ENCODE data around the gene STK24.
A peak's percentile ranks its signal among the peaks of the same experiment; 100 is the strongest.

The STK24 gene

DNA sequence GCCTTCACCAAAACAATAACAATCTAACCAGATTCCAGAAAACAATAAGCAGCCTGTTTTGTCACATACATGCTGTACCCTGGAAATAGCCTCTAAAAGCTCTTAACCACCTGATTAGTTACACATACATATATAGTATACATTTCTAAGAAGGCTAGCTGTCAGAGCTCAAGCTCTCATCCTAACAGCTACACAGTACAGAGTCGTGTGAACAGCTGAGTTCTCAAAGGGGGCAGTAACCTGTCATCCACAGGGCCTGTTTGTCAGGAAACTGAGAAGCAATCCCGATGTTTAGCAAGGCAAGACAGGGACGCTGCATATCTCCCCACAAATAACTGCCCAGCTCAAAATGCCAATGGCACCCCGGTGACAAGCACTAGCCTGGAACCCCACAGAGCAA lies 56.9 kb downstream of the STK24 start:
- Histone ChIP-seq H3K4me3 (ENCODE audit: low read depth in 1 of 2, low read length in 1 of 2) (no peak overlapping the region), H3K27ac (peak overlapping the region; percentile 7), H3K27me3 (no peaks in the 10 kb centered on the region), H3K4me1 (ENCODE audit: control insufficient read depth in 1 of 2, insufficient read depth in 1 of 2, low read depth in 1 of 2, low read length in 1 of 2) (peaks cover 11 to 25% of the 10 kb centered on the region in 2 experiments), H3K36me3 (peaks cover 10% of the 10 kb centered on the region), H3K9me3 (no peaks in the 10 kb centered on the region)
- TF ChIP-seq, protein P1, sequence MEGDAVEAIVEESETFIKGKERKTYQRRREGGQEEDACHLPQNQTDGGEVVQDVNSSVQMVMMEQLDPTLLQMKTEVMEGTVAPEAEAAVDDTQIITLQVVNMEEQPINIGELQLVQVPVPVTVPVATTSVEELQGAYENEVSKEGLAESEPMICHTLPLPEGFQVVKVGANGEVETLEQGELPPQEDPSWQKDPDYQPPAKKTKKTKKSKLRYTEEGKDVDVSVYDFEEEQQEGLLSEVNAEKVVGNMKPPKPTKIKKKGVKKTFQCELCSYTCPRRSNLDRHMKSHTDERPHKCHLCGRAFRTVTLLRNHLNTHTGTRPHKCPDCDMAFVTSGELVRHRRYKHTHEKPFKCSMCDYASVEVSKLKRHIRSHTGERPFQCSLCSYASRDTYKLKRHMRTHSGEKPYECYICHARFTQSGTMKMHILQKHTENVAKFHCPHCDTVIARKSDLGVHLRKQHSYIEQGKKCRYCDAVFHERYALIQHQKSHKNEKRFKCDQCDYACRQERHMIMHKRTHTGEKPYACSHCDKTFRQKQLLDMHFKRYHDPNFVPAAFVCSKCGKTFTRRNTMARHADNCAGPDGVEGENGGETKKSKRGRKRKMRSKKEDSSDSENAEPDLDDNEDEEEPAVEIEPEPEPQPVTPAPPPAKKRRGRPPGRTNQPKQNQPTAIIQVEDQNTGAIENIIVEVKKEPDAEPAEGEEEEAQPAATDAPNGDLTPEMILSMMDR (IDR thresholded peaks at IDR 0.05), result no peak

DNA sequence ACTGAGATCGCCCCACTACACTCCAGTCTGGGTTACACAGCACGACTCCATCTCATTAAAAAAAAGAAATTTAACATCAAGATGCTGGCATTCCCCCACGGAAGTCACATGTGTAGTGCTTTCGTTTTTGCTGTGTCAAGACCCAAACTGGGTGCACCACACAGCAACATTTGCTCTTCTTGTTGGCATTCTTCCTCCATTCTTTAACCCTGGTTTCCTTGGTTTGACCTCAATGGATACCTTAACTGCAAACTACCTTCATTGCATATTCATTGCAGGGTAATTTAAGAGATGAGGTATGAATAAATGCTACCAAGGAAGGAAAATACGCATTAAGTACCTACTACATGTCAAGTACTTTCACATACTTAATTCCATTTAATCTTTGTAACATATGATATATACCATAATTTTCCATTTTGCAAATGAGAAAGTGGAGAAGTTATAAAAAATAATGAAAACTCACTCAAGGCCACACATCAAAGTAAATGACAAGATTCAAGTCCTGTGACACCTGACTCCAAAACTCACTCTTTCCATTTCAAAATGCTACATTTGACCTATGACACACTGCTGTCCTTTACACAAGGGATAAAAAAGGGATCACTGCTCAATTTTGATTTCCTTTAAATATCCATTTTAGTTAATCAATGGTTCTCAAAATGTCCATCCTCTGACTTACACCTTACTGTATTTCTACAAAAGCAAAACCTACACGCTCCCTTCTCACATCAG lies 59.2 kb downstream of the STK24 start:
- TF ChIP-seq, protein P1 (IDR thresholded peaks at IDR 0.05), result no peak
- H3K9me3 ChIP-seq, result no peaks in the 10 kb centered on the region
- H3K27ac ChIP-seq, result peak overlapping the region; percentile 69
- peaks cover 11 to 25% of the 10 kb centered on the region in 2 experiments for H3K4me1 ChIP-seq (ENCODE audit: control insufficient read depth in 1 of 2, insufficient read depth in 1 of 2, low read depth in 1 of 2, low read length in 1 of 2)
- H3K4me3 ChIP-seq (ENCODE audit: low read depth in 1 of 2, low read length in 1 of 2), result no peak overlapping the region
- H3K36me3 ChIP-seq, result peaks cover 22% of the 10 kb centered on the region
- H3K27me3 ChIP-seq, result no peaks in the 10 kb centered on the region

DNA sequence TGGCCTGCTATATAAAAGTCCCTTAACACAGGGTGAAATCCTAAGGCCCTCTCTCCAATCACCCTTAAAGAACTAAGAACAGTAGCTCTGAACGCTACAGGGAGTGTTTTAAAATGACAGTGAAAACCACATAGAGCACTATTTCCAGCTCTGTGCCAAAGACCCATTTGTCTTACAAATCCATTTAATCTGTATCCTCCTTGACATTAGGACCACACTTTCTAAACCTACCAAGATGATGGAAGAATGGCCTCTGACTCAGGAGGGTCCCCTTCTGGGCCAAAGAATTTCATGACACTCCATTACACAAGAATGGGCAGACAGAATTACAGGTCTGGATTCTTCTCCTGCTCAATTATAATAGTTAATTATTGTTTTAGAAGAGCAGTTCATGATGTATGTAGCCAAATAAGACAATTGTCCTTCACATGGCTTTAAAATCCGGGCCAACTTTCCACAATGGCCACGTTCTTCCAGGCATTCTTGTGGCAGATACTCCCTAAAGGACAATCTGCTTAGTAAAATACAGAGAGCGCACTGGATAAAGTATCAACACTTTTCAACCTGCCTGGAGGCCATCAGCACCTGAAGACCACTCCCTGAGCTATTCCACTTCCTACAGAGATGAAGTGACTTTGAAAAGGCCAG lies 61.0 kb downstream of the STK24 start:
- Histone ChIP-seq H3K9me3 (no peaks in the 10 kb centered on the region), H3K36me3 (peaks cover 25% of the 10 kb centered on the region), H3K27ac (no peak overlapping the region), H3K4me3 (ENCODE audit: low read depth in 1 of 2, low read length in 1 of 2) (no peak overlapping the region), H3K27me3 (no peaks in the 10 kb centered on the region), H3K4me1 (ENCODE audit: control insufficient read depth in 1 of 2, insufficient read depth in 1 of 2, low read depth in 1 of 2, low read length in 1 of 2) (peaks cover 11 to 25% of the 10 kb centered on the region in 2 experiments)
- TF ChIP-seq, protein P1 (IDR thresholded peaks at IDR 0.05), result no peak

DNA sequence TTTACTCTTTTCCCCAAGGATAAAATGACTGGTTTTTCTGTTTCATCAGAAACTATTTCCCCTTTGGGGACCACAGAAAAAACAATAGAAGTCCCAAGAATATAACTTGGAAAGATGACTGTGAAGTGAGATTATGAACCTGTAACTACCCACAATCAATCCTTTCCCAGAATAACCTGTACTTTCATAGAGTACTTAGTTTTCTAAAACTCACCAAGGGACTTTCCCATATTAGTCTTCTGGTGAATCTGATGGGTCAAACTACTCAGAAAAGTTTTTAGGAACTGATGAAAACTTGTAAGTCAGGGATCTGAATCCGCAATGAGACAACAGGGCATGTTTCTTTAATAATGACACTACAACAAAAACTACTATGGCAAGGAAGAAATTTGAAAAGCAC lies 62.6 kb downstream of the STK24 start:
- H3K27ac ChIP-seq, result no peak overlapping the region
- H3K36me3 ChIP-seq, result peaks cover 25% of the 10 kb centered on the region
- peaks cover 22 to 33% of the 10 kb centered on the region in 2 experiments for H3K4me1 ChIP-seq (ENCODE audit: control insufficient read depth in 1 of 2, insufficient read depth in 1 of 2, low read depth in 1 of 2, low read length in 1 of 2)
- H3K4me3 ChIP-seq (ENCODE audit: low read depth in 1 of 2, low read length in 1 of 2), result no peak overlapping the region
- H3K9me3 ChIP-seq, result no peaks in the 10 kb centered on the region
- TF ChIP-seq, protein P1 (IDR thresholded peaks at IDR 0.05), result no peak
- no peaks in the 10 kb centered on the region for H3K27me3 ChIP-seq

DNA sequence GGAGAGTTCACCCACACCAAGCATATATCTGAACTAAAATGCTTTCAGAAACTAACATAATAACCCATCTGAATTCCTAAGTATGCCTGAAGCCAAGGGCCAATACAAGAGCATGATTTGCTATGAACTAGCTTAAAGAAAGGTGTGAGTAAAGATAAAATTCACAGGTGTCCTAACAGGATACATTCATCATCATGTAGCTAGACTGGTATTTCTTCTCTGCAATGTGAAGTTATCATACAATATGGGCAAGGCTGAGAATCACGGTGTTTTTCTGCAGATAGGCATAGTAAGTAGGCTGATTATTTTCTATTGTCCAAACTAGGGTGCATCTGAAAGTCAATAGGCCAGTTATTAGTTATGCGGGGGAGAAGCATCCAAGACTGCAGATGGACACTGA lies 63.1 kb downstream of the STK24 start:
- no peak overlapping the region for H3K27ac ChIP-seq
- peaks cover 25% of the 10 kb centered on the region for H3K36me3 ChIP-seq
- no peaks in the 10 kb centered on the region for H3K27me3 ChIP-seq
- H3K4me1 ChIP-seq (ENCODE audit: control insufficient read depth in 1 of 2, insufficient read depth in 1 of 2, low read depth in 1 of 2, low read length in 1 of 2), result peaks cover 26 to 33% of the 10 kb centered on the region in 2 experiments
- no peaks in the 10 kb centered on the region for H3K9me3 ChIP-seq
- H3K4me3 ChIP-seq (ENCODE audit: low read depth in 1 of 2, low read length in 1 of 2), result no peak overlapping the region
- TF ChIP-seq, protein P1 (IDR thresholded peaks at IDR 0.05), result no peak
